CD4-positive, CD25-positive, alpha-beta regulatory T cell (primary cell): ENCODE results near the gene CYP1A1. TPM values are rescaled to one million over a fixed set of nuclear protein-coding genes. Genes with fewer than 3 reads are reported as not detected.

Experiments
- ATAC-seq, 2 donors: fragments of 150-1000 bp; cut with Tn5 transposase; one replicate each; pipeline ENCODE4 v1.10.0; 2021; ENCODE audit warnings: low read depth in 2 of 2, moderate number of reproducible peaks in 2 of 2, moderate library complexity in 1 of 2
- DNase-seq, 3 donors: peaks; one replicate each; pipeline versions ENCODE4 v3.0.0 to v3.0.0-alpha.2; 2012 to 2022; ENCODE audit warnings: mixed read lengths in 1 of 3
- H3K27ac ChIP-seq: one replicate; pipeline ENCODE4 v1.7.0; 2013; ENCODE audit warnings: mild to moderate bottlenecking, low read length; ENCODE audit not compliant: insufficient read depth, poor library complexity, severe bottlenecking
- H3K27me3 ChIP-seq: one replicate; pipeline ENCODE4 v1.7.0; 2013; ENCODE audit warnings: low read length; ENCODE audit not compliant: control insufficient read depth, insufficient read depth
- H3K36me3 ChIP-seq: one replicate; pipeline ENCODE4 v1.7.0; 2013; ENCODE audit warnings: mild to moderate bottlenecking, low read length, moderate library complexity; ENCODE audit not compliant: control insufficient read depth, insufficient read depth
- H3K4me1 ChIP-seq: 2 replicates; pipeline ENCODE4 v1.7.0; 2013; ENCODE audit warnings: mild to moderate bottlenecking, low read length; ENCODE audit not compliant: insufficient read depth, control insufficient read depth, poor library complexity, severe bottlenecking
- H3K4me3 ChIP-seq: one replicate; pipeline ENCODE4 v1.7.0; 2013; ENCODE audit warnings: low read depth, mild to moderate bottlenecking, low read length, moderate library complexity
- H3K9me3 ChIP-seq, 2 experiments: 1 replicate in 1 of 2; 2 replicates in 1 of 2; pipeline ENCODE4 v1.7.0; 2013; ENCODE audit warnings: low read length in 2 of 2, mild to moderate bottlenecking in 1 of 2, moderate library complexity in 1 of 2; ENCODE audit not compliant: control insufficient read depth in 2 of 2
- H3K27ac Mint-ChIP-seq, 3 donors: one replicate each; pipeline ENCODE4 v1.8.0; 2020 to 2022; ENCODE audit warnings: mild to moderate bottlenecking in 3 of 3, mixed read lengths in 3 of 3, moderate library complexity in 2 of 3
- H3K27me3 Mint-ChIP-seq: one replicate; pipeline ENCODE4 v1.8.0; 2022; ENCODE audit warnings: mild to moderate bottlenecking, mixed read lengths
- H3K36me3 Mint-ChIP-seq: one replicate; pipeline ENCODE4 v1.8.0; 2020; ENCODE audit warnings: mixed read lengths
- H3K4me1 Mint-ChIP-seq, 4 donors: one replicate each; pipeline ENCODE4 v1.8.0; 2020 to 2022; ENCODE audit warnings: mixed read lengths in 4 of 4, mild to moderate bottlenecking in 1 of 4
- H3K4me3 Mint-ChIP-seq, 4 donors: one replicate each; pipeline ENCODE4 v1.8.0; 2020 to 2022; ENCODE audit warnings: mild to moderate bottlenecking in 4 of 4, mixed read lengths in 4 of 4, moderate library complexity in 3 of 4
- H3K9me3 Mint-ChIP-seq, 7 donors: one replicate each; pipeline ENCODE4 v1.8.0; 2020 to 2022; ENCODE audit warnings: mixed read lengths in 7 of 7, mild to moderate bottlenecking in 3 of 7, moderate library complexity in 2 of 7
- polyA plus RNA-seq, 4 donors: library from polyadenylated mRNA; unstranded; fragments of 300-500 nt; fragmentation: Illumina TruSeq; gene quantifications; one replicate each; pipeline ENCODE4 v1.2.3, GENCODE V29; 2021
- total RNA-seq: library from RNA; stranded (reverse); gene quantifications from one replicate; pipeline ENCODE4 v1.2.3, GENCODE V29; 2022

CYP1A1 gene
- total and polyA plus RNA-seq, 5 donors from 2014 or later: not detected

DNA sequence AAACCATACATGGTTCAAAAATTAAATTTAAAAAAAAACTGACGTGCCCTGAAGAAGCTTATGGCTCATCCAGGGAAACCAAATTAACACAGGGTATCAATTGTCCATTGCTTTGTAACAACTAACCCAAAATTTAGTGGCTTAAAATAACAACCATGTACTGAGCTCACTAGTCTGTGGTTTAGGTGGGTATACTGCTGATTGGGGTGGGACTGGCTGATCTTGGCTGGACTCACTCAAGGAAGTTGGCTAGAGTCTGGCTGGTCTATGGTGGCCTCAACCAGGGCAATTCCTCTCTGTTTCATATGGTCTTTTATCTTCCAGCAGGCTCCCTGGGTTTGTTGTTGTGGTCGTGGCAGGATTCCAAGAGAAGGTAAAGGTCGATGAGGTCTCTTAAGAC lies 15.4 kb downstream of the CYP1A1 start:
- Histone ChIP-seq H3K36me3 (no peaks in the 10 kb centered on the region), H3K27me3 (peaks cover 2% of the 10 kb centered on the region), H3K27ac (no peak overlapping the region), H3K4me1 (no peaks in the 10 kb centered on the region), H3K4me3 (no peak overlapping the region), H3K9me3 (no peaks in the 10 kb centered on the region)
- ATAC-seq: no peak
- Mint-ChIP-seq H3K4me3 (no peak overlapping the region), H3K27ac (peak overlapping the region in 1 of 3 donors; percentile 74), H3K36me3 (no peaks in the 10 kb centered on the region), H3K27me3 (peaks cover 46% of the 10 kb centered on the region), H3K4me1 (peaks cover 0 to 5% (median 4%) of the 10 kb centered on the region in 4 donors), H3K9me3 (peaks cover 0 to 1% (median 0%) of the 10 kb centered on the region in 7 donors)
- no peak for DNase-seq

DNA sequence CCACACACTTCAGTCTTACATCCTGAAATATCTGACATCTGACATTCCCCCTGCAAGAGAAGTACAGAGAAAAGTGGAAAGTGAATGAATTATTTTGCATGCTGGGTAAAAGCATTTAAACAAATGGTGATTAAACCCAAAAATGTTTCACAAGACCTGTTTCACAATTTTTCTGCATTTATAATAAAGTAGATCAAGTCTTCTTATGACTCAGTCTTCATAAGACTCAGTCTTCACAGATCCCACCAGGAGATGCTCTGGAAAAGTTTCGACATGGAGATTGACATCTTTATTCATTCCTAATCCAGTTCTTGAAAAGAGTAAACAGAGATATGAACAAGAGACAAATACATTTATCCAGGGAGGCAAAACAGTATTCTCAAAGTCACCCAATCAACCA lies 16.3 kb downstream of the CYP1A1 start:
- peaks cover 2% of the 10 kb centered on the region for H3K27me3 ChIP-seq
- peaks cover 0 to 5% (median 4%) of the 10 kb centered on the region in 4 donors for H3K4me1 Mint-ChIP-seq
- no peaks in the 10 kb centered on the region for H3K9me3 ChIP-seq
- no peak overlapping the region for H3K4me3 Mint-ChIP-seq
- H3K27ac Mint-ChIP-seq: no peak overlapping the region
- H3K4me1 ChIP-seq: no peaks in the 10 kb centered on the region
- no peaks in the 10 kb centered on the region for H3K36me3 ChIP-seq
- H3K27ac ChIP-seq: no peak overlapping the region
- ATAC-seq (no peak), DNase-seq (no peak)
- H3K27me3 Mint-ChIP-seq: peaks cover 52% of the 10 kb centered on the region
- no peaks in the 10 kb centered on the region for H3K36me3 Mint-ChIP-seq
- peaks cover 0 to 1% (median 0%) of the 10 kb centered on the region in 7 donors for H3K9me3 Mint-ChIP-seq
- no peak overlapping the region for H3K4me3 ChIP-seq

DNA sequence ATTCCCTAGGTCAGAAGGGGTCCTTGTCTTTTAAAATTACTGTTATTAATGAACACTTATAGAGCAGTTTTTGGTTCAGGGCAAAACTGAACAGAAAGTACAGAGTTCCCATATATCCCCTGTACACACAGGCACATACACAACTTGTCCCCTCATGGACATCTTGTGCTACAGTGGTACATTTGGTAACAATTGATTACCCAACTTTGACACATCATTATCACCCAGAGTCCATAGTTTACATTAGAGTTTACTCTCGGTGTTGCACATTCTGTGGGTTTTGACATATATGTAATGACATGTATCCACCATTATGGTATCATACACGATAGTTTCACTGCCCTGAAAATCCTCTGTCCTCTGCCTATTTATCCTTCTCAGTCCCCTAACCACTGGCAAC lies 28.5 kb downstream of the CYP1A1 start:
- H3K27ac ChIP-seq: peak overlapping the region; percentile 78

DNA sequence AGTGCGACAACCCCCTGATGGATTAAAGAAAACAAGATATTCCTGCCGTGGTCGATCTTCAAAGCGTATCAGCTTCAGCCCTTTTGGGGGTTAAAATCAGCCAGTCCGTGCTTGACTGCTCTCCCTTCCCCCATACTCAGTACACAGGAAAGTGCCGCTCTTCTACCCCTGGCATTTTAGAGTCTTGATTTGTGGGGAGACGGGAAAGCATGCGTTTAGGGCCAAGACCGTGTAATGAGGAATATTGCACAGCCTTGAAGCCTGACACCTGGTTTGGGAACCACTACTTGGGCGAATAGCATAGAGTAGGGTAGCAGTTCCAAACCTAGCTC lies 29.0 kb downstream of the CYP1A1 start:
- peaks cover 29% of the 10 kb centered on the region for H3K27me3 Mint-ChIP-seq
- peak overlapping the region; percentile 78 for H3K27ac ChIP-seq
- peaks cover 14 to 46% (median 30%) of the 10 kb centered on the region in 4 donors for H3K4me1 Mint-ChIP-seq

More for the DNA sequence above, 28.5 kb downstream of the CYP1A1 start:
- H3K9me3 ChIP-seq: no peaks in the 10 kb centered on the region
- peaks cover 14% of the 10 kb centered on the region for H3K4me1 ChIP-seq
- peak overlapping the region in 2 of 3 donors; percentile 100 for H3K27ac Mint-ChIP-seq
- H3K27me3 ChIP-seq: peaks cover 3% of the 10 kb centered on the region
- no peaks in the 10 kb centered on the region for H3K9me3 Mint-ChIP-seq
- H3K36me3 Mint-ChIP-seq: peaks cover 3% of the 10 kb centered on the region
- H3K27me3 Mint-ChIP-seq: peaks cover 31% of the 10 kb centered on the region
- no peaks in the 10 kb centered on the region for H3K36me3 ChIP-seq
- DNase-seq (no peak), ATAC-seq (no peak)
- H3K4me3 ChIP-seq: peak overlapping the region; percentile 93
- peaks cover 14 to 45% (median 30%) of the 10 kb centered on the region in 4 donors for H3K4me1 Mint-ChIP-seq
- H3K4me3 Mint-ChIP-seq: peak overlapping the region; percentile 92 to 100 (median 99)

DNA sequence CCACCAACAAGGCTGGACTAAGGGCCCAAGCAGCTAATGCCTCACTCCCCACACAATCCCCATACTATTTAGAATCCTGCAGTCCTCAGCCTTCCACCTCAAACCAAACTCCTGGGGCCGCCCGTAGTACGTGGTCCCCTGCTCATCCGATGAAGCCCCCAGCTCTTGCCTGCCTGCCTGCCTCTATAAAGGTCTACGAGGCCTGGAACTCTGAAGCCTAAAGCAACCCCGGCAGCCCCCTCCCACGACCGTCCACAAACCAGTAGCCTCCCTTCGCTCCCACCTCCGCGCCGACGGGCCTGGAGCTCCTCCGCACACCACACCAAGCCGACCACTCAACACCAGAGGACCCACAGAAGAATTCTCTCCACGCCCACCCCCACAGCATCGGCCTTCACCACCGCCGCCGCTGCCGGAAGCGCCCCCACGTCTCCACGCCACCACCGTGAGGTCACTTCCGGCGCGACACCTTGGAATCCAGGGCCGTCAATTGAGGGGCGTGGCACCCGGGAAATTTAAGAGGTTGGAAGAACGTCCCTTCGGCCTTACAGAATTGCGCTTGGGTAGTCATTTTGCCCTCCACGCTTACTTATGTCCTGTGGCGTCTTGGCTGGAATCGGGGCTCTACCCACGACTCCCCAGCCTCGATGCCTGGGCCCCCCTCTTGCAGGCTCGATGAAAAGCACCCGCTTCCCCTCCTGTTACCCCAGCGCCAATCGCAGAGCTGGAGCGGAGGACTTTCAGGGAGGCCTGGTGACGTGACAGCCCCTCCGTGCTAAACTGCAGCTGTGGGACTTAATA lies 29.5 kb downstream of the CYP1A1 start, which contains the start of gene EDC3:
EDC3 (minus strand) TSS at position 428 of the 801 bp plus-strand sequence. CDS start 20,900 bp downstream, outside the sequence.
- H3K36me3 Mint-ChIP-seq: peaks cover 3% of the 10 kb centered on the region
- ATAC-seq (peak; percentile 86 to 90), DNase-seq (peak; percentile 84 to 90 (median 85))
- H3K27me3 Mint-ChIP-seq: peaks cover 23% of the 10 kb centered on the region
- H3K27me3 ChIP-seq: no peaks in the 10 kb centered on the region
- peak within 1 kb of the TSS; percentile 78 for H3K27ac ChIP-seq
- no peaks in the 10 kb centered on the region for H3K9me3 ChIP-seq
- H3K36me3 ChIP-seq: no peaks in the 10 kb centered on the region
- peaks cover 14% of the 10 kb centered on the region for H3K4me1 ChIP-seq
- H3K9me3 Mint-ChIP-seq: no peaks in the 10 kb centered on the region
- peak within 1 kb of the TSS; percentile 92 to 100 (median 99) for H3K4me3 Mint-ChIP-seq
- H3K27ac Mint-ChIP-seq: peak within 1 kb of the TSS; percentile 100
- H3K4me1 Mint-ChIP-seq: peaks cover 14 to 48% (median 30%) of the 10 kb centered on the region in 4 donors
- peak within 1 kb of the TSS; percentile 93 for H3K4me3 ChIP-seq

More for the DNA sequence above, 29.0 kb downstream of the CYP1A1 start:
- Histone ChIP-seq H3K4me3 (peak overlapping the region; percentile 93), H3K9me3 (no peaks in the 10 kb centered on the region), H3K4me1 (peaks cover 14% of the 10 kb centered on the region), H3K27me3 (peaks cover 2% of the 10 kb centered on the region), H3K36me3 (no peaks in the 10 kb centered on the region)
- ATAC-seq (no peak), DNase-seq (no peak)
- Mint-ChIP-seq H3K9me3 (no peaks in the 10 kb centered on the region), H3K36me3 (peaks cover 3% of the 10 kb centered on the region), H3K27ac (peak overlapping the region; percentile 100), H3K4me3 (peak overlapping the region; percentile 92 to 100 (median 99))

DNA sequence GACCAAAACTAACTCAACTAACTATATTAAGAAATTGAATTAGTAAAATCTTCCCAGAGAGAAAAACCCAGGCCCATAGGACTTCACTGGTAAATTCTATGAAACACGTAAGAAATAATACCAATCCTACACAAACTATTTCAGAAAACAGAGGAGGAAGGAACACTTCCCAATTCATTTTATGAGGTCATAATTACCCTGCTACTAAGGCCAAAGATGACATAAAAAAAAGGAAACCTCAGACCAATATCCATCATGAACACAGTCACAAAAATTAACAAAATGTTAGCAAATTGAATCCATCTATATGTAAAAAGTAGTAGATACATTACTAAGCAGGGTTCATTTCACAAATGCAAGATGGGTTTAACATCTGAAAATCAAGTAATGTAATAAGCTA lies 33.0 kb downstream of the CYP1A1 start:
- Mint-ChIP-seq H3K4me3 (peak overlapping the region in 1 of 4 donors; percentile 21), H3K27ac (no peak overlapping the region), H3K9me3 (no peaks in the 10 kb centered on the region), H3K27me3 (peaks cover 11% of the 10 kb centered on the region), H3K36me3 (peaks cover 3% of the 10 kb centered on the region), H3K4me1 (peaks cover 14 to 59% (median 35%) of the 10 kb centered on the region in 4 donors)
- DNase-seq: no peak
- no peak overlapping the region for H3K4me3 ChIP-seq
- ATAC-seq: no peak
- H3K4me1 ChIP-seq: peaks cover 14% of the 10 kb centered on the region
- H3K27me3 ChIP-seq: no peaks in the 10 kb centered on the region
- no peaks in the 10 kb centered on the region for H3K36me3 ChIP-seq
- no peaks in the 10 kb centered on the region for H3K9me3 ChIP-seq
- no peak overlapping the region for H3K27ac ChIP-seq

DNA sequence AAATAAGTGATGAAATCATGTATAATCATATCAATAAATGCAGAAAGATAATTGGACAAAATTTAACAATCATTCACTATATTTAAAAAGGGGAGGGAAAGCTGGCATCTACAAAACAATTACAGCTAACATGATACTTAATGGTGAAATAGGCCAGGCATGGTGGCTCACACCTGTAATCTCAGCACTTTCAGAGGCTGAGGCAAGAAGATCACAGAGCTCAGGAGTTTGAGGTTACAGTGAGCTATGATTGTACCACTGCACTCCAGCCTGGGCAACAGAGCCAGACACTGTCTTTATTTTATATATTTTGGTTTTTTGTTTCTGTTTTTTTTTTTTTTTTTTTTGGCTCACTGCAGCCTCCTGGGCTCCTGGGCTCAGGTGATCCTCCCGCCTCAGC lies 41.6 kb downstream of the CYP1A1 start:
- H3K9me3 ChIP-seq: no peaks in the 10 kb centered on the region
- no peaks in the 10 kb centered on the region for H3K27me3 ChIP-seq
- Mint-ChIP-seq H3K9me3 (peaks cover 0 to 4% (median 0%) of the 10 kb centered on the region in 7 donors), H3K4me3 (no peak overlapping the region), H3K36me3 (peaks cover 17% of the 10 kb centered on the region), H3K4me1 (peaks cover 13 to 26% (median 19%) of the 10 kb centered on the region in 4 donors), H3K27ac (no peak overlapping the region), H3K27me3 (no peaks in the 10 kb centered on the region)
- no peak for ATAC-seq
- H3K36me3 ChIP-seq: peaks cover 14% of the 10 kb centered on the region
- H3K27ac ChIP-seq: no peak overlapping the region
- H3K4me3 ChIP-seq: no peak overlapping the region
- DNase-seq: no peak
- no peaks in the 10 kb centered on the region for H3K4me1 ChIP-seq
